HFFc6 (cell line): ENCODE measurements around the gene PHRF1. TPM values are rescaled to one million over a fixed set of nuclear protein-coding genes. Genes with fewer than 3 reads are reported as not detected.

Experiments
- DNase-seq: peaks from one replicate; pipeline ENCODE4 v3.0.0-alpha.2; 2018
- H3K27ac Mint-ChIP-seq: 2 replicates; pipeline ENCODE4 v1.8.0; 2020; ENCODE audit warnings: mild to moderate bottlenecking, mixed read lengths
- H3K27me3 Mint-ChIP-seq: 2 replicates; pipeline ENCODE4 v1.8.0; 2021; ENCODE audit warnings: mild to moderate bottlenecking, moderate library complexity, mixed read lengths; ENCODE audit not compliant: insufficient read depth
- H3K36me3 Mint-ChIP-seq: 2 replicates; pipeline ENCODE4 v1.8.0; 2021; ENCODE audit warnings: low read depth, mixed read lengths
- H3K4me1 Mint-ChIP-seq: 2 replicates; pipeline ENCODE4 v1.8.0; 2020; ENCODE audit warnings: low read depth, mixed read lengths
- H3K4me3 Mint-ChIP-seq: 2 replicates; pipeline ENCODE4 v1.8.0; 2020; ENCODE audit warnings: mild to moderate bottlenecking, moderate library complexity, mixed read lengths
- H3K9me3 Mint-ChIP-seq: 2 replicates; pipeline ENCODE4 v1.8.0; 2020; ENCODE audit warnings: mild to moderate bottlenecking, mixed read lengths
- total RNA-seq, 6 experiments: library from RNA; stranded (reverse); fragmentation: NEBNext Ultra II Directional; extraction: Animal tissue kit (Norgen Biotek cat#: 25700); gene quantifications; 2 replicates in 1 of 6; 3 replicates in 5 of 6; pipeline ENCODE4 v1.2.3, GENCODE V29; 2021
- TF ChIP-seq, protein P1 (sequence below): fragments of 200-600 bp; sonication (generic); IDR thresholded peaks from 2 replicates; pipeline ENCODE4 v1.5.0; 2021; ENCODE audit warnings: antibody characterized with exemption, mild to moderate bottlenecking

The PHRF1 gene
- total RNA-seq, 6 experiments from 2014 or later, result 23.8 to 27.5 (median 24.8) TPM

DNA sequence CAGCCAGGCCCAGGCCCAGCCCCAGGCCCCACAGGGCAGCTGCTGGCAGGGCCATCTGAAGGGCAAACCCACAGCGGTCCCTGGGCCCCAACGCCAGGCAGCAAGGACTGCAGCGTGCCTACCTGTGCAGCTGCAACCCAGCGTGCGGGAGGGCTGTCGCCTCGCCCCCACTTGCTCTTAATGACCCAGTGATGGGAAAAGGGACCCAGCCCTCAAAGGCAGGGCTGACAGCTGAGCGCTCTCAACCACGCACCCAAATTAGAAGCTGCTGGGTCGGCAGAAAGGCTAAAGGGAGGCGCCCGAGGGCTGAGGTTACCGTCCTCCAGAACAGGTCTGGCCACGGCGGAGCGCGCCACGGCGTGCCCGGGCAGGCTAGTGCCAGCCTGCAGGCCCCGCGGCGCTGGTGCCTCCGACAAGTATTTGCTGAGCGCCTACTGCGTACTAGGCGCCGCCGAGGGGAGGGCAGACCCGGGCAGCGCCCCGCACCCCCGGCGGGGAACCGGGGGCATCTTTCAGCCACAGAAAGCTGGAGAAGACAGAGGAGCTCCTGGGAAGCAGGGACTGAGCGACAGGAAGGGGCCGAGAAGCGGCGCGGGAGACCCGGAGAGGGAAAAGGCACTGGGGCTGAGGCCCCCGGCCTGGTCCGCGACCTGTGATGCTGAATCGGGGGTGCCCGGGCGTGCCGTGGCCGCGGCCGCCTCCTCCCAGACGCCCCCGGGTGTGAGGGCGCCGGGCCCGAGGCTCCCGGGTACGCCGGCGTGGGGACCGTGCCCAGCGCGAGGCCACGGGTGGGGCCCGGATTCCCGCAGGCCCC is 41.7 kb upstream of the PHRF1 start:
- Mint-ChIP-seq H3K36me3 (no peaks in the 10 kb centered on the region), H3K9me3 (no peaks in the 10 kb centered on the region), H3K4me3 (peak overlapping the region; percentile 79), H3K27ac (peak overlapping the region; percentile 26; the same call in 1 of the 2 replicates), H3K4me1 (no peaks in the 10 kb centered on the region), H3K27me3 (peaks cover 2% of the 10 kb centered on the region)
- TF ChIP-seq, protein P1, sequence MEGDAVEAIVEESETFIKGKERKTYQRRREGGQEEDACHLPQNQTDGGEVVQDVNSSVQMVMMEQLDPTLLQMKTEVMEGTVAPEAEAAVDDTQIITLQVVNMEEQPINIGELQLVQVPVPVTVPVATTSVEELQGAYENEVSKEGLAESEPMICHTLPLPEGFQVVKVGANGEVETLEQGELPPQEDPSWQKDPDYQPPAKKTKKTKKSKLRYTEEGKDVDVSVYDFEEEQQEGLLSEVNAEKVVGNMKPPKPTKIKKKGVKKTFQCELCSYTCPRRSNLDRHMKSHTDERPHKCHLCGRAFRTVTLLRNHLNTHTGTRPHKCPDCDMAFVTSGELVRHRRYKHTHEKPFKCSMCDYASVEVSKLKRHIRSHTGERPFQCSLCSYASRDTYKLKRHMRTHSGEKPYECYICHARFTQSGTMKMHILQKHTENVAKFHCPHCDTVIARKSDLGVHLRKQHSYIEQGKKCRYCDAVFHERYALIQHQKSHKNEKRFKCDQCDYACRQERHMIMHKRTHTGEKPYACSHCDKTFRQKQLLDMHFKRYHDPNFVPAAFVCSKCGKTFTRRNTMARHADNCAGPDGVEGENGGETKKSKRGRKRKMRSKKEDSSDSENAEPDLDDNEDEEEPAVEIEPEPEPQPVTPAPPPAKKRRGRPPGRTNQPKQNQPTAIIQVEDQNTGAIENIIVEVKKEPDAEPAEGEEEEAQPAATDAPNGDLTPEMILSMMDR, result peak; percentile 9; the same call in 1 of the 2 replicates
- DNase-seq, result no peak

- Mint-ChIP-seq H3K27me3 (peaks cover 2% of the 10 kb centered on the region), H3K36me3 (no peaks in the 10 kb centered on the region), H3K4me3 (no peak overlapping the region), H3K27ac (no peak overlapping the region), H3K9me3 (no peaks in the 10 kb centered on the region), H3K4me1 (no peaks in the 10 kb centered on the region)
- TF ChIP-seq, protein P1, result no peak
- DNase-seq, result no peak
Observed at GRCh38 chr11:535210-535518, 41.1 kb upstream of the PHRF1 start.

- TF ChIP-seq, protein P1, result no peak
- Mint-ChIP-seq H3K4me1 (no peaks in the 10 kb centered on the region), H3K27ac (peak within 1 kb of the TSS; percentile 89), H3K27me3 (peaks cover 2% of the 10 kb centered on the region), H3K9me3 (no peaks in the 10 kb centered on the region), H3K36me3 (no peaks in the 10 kb centered on the region), H3K4me3 (peak within 1 kb of the TSS; percentile 89)
- peak; percentile 89 for DNase-seq
Observed at GRCh38 chr11:535519-536454, 40.5 kb upstream of the PHRF1 start, which contains the start of gene HRAS. Gene HRAS, minus strand, starts transcription at chr11:535576.

DNA sequence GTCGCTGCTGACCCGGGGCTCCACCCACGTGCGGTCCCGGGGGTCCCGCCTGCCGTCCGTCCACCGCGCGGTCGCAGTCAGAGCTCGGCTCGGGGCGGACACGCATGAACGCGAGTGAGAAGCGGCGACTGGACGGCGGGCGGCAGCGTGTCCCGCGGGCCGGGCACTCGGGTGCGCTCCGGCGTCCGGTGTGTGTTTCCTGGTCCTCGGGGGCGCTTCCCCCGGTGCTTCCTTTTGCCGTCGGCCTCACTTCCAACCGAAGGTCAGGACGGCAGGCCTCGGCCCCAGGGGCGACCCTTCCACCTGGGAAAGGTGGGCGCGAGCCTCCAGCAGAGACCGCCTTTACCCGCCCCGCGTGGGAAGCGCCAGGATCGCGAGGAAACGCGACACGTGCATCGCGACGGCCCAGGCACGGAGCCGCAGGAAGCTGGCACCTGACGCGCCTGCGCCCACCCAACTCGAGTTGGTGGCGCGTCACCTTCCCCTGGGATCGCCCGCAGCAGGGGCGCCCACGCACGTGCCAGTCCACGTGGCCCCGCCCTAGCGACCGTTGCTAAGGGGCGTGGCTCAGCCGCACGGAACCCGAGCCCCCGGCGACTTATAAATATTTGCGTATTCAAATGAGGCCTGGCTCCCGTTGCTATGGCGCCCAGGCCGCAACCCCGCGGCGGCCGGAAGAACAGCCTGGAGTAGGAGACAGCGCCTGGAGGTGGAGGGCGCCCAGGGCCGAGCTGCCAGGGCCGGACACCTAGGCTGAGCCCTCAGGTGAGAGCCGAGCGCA is 39.2 kb upstream of the PHRF1 start, which contains the start of gene LRRC56:
TSS of gene LRRC56 (plus strand) at position 687 of the 781 bp plus-strand sequence. CDS start 3,158 bp downstream, outside the sequence.
- no peaks in the 10 kb centered on the region for H3K36me3 Mint-ChIP-seq
- H3K27me3 Mint-ChIP-seq, result peaks cover 2% of the 10 kb centered on the region
- no peaks in the 10 kb centered on the region for H3K9me3 Mint-ChIP-seq
- H3K27ac Mint-ChIP-seq, result peak within 1 kb of the TSS; percentile 89
- no peaks in the 10 kb centered on the region for H3K4me1 Mint-ChIP-seq
- DNase-seq, result peak; percentile 78
- H3K4me3 Mint-ChIP-seq, result peak within 1 kb of the TSS; percentile 89
- TF ChIP-seq, protein P1, result no peak
